ENCODE results near the gene TRIM52.

TRIM52 gene

GRCh38 chr5:181234455-181235306 lies 26.3 kb downstream of the TRIM52 start:
- in situ Hi-C loops (cut with HindIII; ENCODE audit: low sequenced_read_pairs): no loop called here

GRCh38 chr5:181233801-181234454 lies 27.0 kb downstream of the TRIM52 start:
- in situ Hi-C loops (cut with HindIII; ENCODE audit: low sequenced_read_pairs): no loop called here

- in situ Hi-C loops (cut with HindIII; ENCODE audit: low sequenced_read_pairs): no loop called here
Measured at GRCh38 chr5:181233088-181233800, 27.7 kb downstream of the TRIM52 start.

DNA sequence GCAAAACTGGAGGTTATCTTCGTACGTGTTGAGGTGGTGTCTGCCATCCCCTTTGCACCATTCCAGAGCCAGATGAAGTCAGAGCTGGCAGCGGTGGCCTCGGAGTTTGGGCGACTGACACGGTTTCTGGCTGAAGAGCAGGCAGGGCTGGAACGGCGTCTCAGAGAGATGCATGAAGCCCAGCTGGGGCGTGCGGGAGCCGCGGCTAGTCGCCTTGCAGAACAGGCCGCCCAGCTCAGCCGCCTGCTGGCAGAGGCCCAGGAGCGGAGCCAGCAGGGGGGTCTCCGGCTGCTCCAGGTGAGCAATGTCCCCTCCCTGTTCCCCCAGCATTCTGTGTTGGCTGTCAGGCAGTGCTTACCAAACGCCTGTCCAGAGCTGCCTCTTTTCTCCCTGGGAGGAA lies 28.4 kb downstream of the TRIM52 start:
- in situ Hi-C loops (cut with HindIII; ENCODE audit: low sequenced_read_pairs): no loop called here

DNA sequence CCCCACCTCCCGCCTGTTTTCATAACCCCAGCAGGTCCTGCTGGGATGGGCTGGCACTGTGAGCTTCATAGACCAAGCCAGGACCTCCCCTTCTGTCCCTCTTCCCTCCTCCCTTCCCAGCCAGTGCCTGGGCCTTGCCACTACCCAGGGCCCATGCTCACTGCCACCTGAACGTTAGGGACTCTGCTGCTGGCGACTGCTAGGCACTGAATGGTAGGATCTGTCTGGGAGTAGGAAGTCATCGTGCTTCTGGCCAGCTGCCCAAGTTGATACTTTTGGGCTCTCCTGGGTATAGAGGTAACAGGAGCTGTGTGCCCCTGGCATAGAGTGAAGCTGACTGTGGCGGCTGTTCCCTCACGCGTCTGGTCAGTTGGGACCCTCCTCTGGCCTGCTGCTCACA lies 29.5 kb downstream of the TRIM52 start:
- in situ Hi-C loops (cut with HindIII; ENCODE audit: low sequenced_read_pairs): no loop called here

DNA sequence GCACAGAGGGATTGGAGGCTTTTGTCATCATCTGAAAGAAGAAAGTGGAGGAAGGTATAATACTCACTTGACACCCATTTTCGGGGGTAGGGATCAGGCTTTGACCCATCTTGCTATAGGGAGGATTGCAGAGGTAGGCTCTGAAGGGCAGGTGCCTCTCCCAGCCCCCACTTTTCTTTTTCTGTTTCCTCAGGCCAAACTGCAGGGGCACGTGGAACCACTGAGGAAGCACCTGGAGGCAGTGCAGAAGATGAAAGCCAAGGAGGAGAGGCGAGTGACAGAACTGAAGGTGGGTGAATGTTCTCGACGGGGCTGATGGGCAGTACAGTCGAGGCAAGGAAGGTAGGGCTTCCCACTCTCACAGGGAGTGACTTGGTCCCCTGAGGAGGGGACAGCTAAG lies 30.4 kb downstream of the TRIM52 start:
- in situ Hi-C loops (cut with HindIII; ENCODE audit: low sequenced_read_pairs): no loop called here

DNA sequence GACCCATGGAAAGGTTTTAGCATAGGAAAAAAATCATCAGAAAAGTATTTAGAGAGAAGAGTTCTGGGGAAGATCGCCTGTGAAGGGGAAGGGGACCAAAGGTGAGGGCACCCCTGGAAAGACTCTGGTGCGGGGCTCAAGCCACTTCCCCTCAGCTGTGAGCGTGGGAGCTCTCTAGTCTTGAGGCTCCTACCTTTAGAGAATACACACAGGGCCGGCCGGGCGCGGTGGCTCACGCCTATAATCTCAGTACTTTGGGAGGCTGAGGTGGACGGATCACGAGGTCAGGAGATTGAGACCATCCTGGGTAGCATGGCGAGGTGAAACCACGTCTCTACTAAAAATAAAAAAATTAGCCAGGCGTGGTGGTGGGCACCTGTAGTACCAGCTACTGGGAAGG lies 30.9 kb downstream of the TRIM52 start:
- in situ Hi-C loops (cut with HindIII; ENCODE audit: low sequenced_read_pairs): no loop called here

DNA sequence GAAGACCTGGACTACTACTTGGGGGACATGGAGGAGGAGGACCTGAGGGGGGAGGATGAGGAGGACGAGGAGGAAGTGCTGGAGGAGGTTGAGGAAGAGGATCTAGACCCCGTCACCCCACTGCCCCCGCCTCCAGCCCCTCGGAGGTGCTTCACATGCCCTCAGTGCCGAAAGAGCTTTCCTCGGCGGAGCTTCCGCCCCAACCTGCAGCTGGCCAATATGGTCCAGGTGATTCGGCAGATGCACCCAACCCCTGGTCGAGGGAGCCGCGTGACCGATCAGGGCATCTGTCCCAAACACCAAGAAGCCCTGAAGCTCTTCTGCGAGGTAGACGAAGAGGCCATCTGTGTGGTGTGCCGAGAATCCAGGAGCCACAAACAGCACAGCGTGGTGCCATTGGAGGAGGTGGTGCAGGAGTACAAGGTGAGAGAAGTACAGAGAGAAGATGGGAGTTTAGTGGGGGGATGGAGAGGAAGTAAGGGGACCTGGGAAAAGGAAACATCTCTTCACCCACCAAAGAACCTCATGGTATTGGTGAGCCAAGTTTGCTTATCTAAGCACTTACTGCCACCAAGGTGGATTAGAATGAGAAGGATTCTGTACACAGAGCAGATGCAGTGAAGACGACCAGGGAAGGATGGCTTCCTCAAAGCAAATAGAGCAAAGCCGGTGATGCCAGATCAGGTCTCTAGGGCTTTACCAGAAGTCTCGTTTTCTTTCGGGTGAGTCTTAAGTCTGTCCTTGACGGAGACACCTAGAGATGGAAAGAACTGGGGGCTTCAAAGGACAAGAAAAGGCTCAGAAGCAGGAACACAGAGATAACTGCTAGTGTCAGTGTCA lies 36.3 kb downstream of the TRIM52 start:
- in situ Hi-C loops (cut with HindIII; ENCODE audit: low sequenced_read_pairs): no loop called here

- in situ Hi-C loops (cut with HindIII; ENCODE audit: low sequenced_read_pairs): no loop called here
Measured at GRCh38 chr5:181223729-181224389, 37.1 kb downstream of the TRIM52 start.

DNA sequence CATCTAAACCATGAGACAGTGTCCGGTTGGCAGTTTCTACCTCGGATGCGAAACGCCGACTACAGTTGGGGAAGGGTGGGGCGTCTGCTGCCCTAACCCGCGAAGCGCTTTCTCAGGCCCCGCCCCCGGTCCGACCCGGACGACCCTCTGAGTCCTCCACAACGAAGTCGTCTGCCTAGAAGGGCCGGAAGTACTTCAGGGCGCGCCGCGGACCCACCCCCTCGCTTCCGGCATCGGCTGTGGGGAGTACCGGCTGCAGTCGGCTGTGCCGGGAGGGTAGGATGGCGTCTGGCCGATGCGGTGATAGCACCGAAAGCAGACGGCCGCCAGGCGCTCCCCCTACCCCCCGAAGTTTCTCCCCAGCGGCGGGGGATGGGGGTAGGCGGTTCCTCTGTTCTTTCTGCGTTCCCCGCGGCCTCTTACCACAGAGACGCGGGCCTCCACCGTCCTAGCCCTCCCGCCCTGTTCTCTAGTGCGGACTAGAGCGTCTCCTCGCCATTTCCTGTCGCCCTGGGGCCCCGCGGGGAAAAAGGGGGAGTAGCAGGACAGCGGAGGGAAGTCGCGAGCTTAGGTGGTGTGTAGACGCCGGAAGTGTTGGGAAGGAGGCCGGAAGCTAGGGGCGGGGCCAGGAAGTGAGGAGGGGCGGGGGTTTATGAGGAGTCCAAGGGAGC lies 37.8 kb downstream of the TRIM52 start, which contains the start of gene TRIM41:
Gene TRIM41 (plus strand): TSS at position 224 of the 671 bp plus-strand sequence. CDS start 719 bp downstream, outside the sequence.
- in situ Hi-C loops (cut with HindIII; ENCODE audit: low sequenced_read_pairs): no loop called here

DNA sequence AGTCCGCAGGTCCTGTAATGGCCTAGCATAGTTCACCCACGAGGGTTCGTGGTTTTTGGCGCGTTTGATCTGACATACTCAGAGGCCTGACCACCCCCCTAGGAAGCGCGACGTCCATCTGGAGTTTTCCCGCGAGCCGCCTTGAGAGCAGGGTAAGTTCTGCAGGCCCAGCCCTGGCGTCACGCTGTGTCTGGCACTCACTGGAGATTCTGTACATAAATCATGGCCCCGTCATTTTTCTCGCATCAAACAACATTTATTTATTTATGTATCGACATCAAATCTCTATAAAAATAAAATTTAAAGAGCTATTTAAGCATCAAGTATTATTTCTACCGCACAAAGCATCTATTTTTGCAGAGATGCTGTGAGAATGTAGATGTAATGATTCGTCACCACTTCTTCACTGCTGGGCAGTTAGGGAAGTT lies 38.3 kb downstream of the TRIM52 start:
- in situ Hi-C loops (cut with HindIII; ENCODE audit: low sequenced_read_pairs): no loop called here

DNA sequence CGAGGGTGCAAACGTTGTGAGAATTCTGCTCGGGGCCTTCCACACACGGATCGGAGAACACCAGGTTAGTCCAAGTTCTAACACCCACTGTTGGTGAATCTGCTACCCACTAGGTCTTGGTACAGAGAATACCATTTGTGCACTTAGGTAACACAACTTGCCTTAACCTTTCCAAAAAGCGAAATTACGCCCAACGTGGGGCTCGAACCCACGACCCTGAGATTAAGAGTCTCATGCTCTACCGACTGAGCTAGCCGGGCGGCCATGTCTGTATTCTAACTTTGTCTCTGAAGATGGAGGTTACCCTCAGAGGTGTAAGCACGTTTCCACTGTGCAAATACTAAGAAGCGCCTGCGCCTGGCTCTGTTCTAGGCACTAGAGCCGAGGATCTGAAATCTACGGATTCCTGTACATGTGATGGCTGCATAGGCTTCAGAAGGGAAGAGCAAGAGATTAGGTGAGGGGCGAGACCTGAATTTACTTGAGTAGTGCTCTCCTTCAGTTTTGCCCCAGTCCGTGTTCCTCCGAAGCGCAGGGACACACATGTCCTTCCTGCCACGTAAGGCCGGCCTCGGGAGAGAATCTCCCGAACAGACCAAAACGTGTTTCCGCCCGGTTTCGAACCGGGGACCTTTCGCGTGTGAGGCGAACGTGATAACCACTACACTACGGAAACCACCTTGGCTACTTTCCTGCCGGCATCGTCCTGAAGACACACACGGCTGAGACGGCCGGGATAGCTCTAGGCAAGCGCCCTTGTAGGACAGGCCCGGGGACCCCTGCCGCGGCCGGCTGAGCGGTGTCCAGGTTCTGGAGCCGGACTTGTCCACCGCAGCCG lies 38.9 kb downstream of the TRIM52 start:
- in situ Hi-C loops (cut with HindIII; ENCODE audit: low sequenced_read_pairs): no loop called here

DNA sequence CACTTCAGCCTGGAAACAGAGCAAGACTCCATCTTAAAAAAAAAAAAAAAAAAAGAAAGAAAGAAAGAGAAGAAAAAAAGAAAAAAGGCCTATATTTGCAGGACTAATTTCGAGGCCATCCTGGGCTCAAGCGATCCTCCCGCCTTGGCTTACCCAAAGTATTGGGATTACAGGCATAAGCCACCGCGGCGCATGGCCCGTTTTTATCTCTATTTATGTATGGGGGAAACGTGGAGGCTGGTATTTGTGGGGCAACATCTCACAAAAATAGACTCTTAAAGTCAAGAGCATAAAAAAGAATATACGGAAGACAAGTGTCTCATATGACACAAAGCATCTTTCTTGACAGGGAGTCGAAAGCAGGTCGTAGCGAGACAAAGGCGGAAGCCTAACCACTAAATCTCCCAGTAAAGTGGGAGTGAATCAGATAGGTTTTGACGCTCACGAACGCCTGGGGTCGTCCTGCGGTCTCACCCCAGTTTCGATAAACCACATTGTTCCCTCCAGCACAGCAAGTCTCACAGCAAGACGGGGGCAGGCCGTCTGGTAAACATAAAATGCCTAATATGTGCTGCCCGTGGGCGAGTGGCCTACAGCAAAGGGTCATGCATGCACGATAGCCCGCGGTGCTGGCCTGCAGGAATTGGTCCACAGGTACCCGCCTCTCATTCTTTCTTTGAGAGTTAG lies 39.7 kb downstream of the TRIM52 start:
- in situ Hi-C loops (cut with HindIII; ENCODE audit: low sequenced_read_pairs): no loop called here

DNA sequence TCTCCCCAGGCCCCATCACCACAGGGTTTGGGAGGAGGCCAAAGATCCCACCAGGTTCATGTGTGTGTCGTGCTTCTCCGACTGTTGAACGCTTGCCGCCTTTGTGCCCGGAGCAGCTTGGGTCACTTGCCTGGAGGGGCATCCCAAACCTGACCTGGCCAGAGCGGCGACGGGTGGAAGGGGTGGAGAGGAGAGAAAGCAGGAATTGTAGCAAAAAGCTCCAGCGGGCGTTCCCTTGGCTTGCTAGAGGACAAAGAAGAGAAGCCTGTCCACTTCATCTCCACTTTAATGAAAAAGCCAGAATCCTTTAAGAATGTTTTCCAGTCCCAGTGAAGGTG lies 40.8 kb downstream of the TRIM52 start:
- in situ Hi-C loops (cut with HindIII; ENCODE audit: low sequenced_read_pairs): no loop called here

GRCh38 chr5:181219262-181220177 lies 41.4 kb downstream of the TRIM52 start:
- in situ Hi-C loops (cut with HindIII; ENCODE audit: low sequenced_read_pairs): no loop called here

GRCh38 chr5:181218795-181219124 lies 42.2 kb downstream of the TRIM52 start:
- in situ Hi-C loops (cut with HindIII; ENCODE audit: low sequenced_read_pairs): no loop called here

- in situ Hi-C loops (cut with HindIII; ENCODE audit: low sequenced_read_pairs): no loop called here
Measured at GRCh38 chr5:181217803-181218062, 43.2 kb downstream of the TRIM52 start.

All from DLD1 (cell line).